GM12878 (cell line): ENCODE measurements around the gene RERG. TPM values are rescaled to one million over a fixed set of nuclear protein-coding genes. Genes with fewer than 3 reads are reported as not detected.

Experiments used
- ATAC-seq: fragments of 200-7000 bp; cut with Tn5 transposase; 3 replicates; pipeline ENCODE4 v1.9.1; 2020; ENCODE audit warnings: mild to moderate bottlenecking, moderate library complexity
- BruUV-seq: library from RNA; stranded (reverse); fragments of 400-500 nt; replicated peaks from 2 replicates; lab custom pipeline; 2021; lab: Mats Ljungman, UMichigan
- CTCF ChIA-PET: fragments of 300-600 bp; sonication (Branson Sonifier 250); formaldehyde crosslinking; extraction: SDS; loops from one replicate; lab custom pipeline; 2021; ENCODE audit warnings: inconsistent platforms; lab: Yijun Ruan, JAX
- POLR2A ChIA-PET: fragments of 350-600 bp; formaldehyde crosslinking; extraction: SDS; loops from one replicate; lab custom pipeline; 2021; ENCODE audit warnings: inconsistent platforms; lab: Charles Lee
- RAD21 ChIA-PET: fragments of 300-600 bp; sonication (Branson Sonifier 250); formaldehyde crosslinking; loops from one replicate; lab custom pipeline; 2023; ENCODE audit warnings: antibody characterized with exemption; ENCODE audit not compliant: unreplicated experiment; lab: Charles Lee
- SMC1A ChIA-PET: fragments of 300-600 bp; sonication (Branson Sonifier 250); formaldehyde crosslinking; loops from one replicate; lab custom pipeline; 2023; ENCODE audit not compliant: unreplicated experiment, uncharacterized antibody; lab: Charles Lee
- DNase-seq: peaks from one replicate; pipeline ENCODE4 v3.0.0-alpha.2; 2011; ENCODE audit warnings: low read depth, low spot score
- FAIRE-seq: peaks from 3 replicates; lab custom pipeline; 2011; peaks lifted over from hg19 to GRCh38; lab: Jason Lieb, UNC
- H2AFZ ChIP-seq: 2 replicates; pipeline ENCODE4 v1.6.0; 2011; ENCODE audit warnings: low read depth, low read length, control low read depth; ENCODE audit not compliant: control insufficient read depth
- H3K27ac ChIP-seq: 2 replicates; pipeline ENCODE4 v1.5.1; 2011; ENCODE audit warnings: control low read depth; ENCODE audit not compliant: control insufficient read depth, insufficient read depth
- H3K27me3 ChIP-seq, 2 experiments: replicated peaks in 1 of 2; 2 replicates each; pipeline versions ENCODE4 v1.6.0 to v1.6.1; 2011; ENCODE audit warnings: low read length in 1 of 2; ENCODE audit not compliant: control insufficient read depth in 2 of 2, insufficient read depth in 2 of 2
- H3K36me3 ChIP-seq, 2 experiments: 2 replicates each; pipeline ENCODE4 v1.5.1; 2011; ENCODE audit warnings: low read length in 1 of 2; ENCODE audit not compliant: control insufficient read depth in 2 of 2, insufficient read depth in 2 of 2
- H3K4me1 ChIP-seq: 2 replicates; pipeline ENCODE4 v1.6.1; 2011; ENCODE audit warnings: mild to moderate bottlenecking, low read length, moderate library complexity, mixed read lengths; ENCODE audit not compliant: control insufficient read depth, insufficient read depth
- H3K4me2 ChIP-seq: 2 replicates; pipeline ENCODE4 v1.6.0; 2011; ENCODE audit warnings: control low read depth; ENCODE audit not compliant: control insufficient read depth, insufficient read depth
- H3K4me3 ChIP-seq: fragments of 200-600 bp; sonication (generic); 2 replicates; pipeline ENCODE4 v1.5.1; 2016
- H3K79me2 ChIP-seq: 2 replicates; pipeline ENCODE4 v1.6.0; 2011; ENCODE audit warnings: low read length; ENCODE audit not compliant: control insufficient read depth, insufficient read depth
- H3K9ac ChIP-seq: 2 replicates; pipeline ENCODE4 v1.8.0; 2011; ENCODE audit warnings: low read length, control low read depth, mixed read lengths; ENCODE audit not compliant: control insufficient read depth, insufficient read depth
- H3K9me3 ChIP-seq: replicated peaks from 3 replicates; pipeline ENCODE4 v1.5.1; 2011; ENCODE audit warnings: mild to moderate bottlenecking, low read length; ENCODE audit not compliant: control insufficient read depth, insufficient read depth
- H4K20me1 ChIP-seq: 2 replicates; pipeline ENCODE4 v1.6.0; 2011; ENCODE audit not compliant: control insufficient read depth, insufficient read depth
- ATF7 ChIP-seq: fragments of 450-650 bp; IDR thresholded peaks from 2 replicates; pipeline ENCODE4 v1.6.1; 2016; ENCODE audit warnings: low read depth, mild to moderate bottlenecking
- CHD4 ChIP-seq: fragments of 200-600 bp; sonication (generic); IDR thresholded peaks from 2 replicates; pipeline ENCODE4 v1.6.1; 2016; ENCODE audit warnings: mild to moderate bottlenecking
- KLF5 ChIP-seq: fragments of 450-650 bp; IDR thresholded peaks from 2 replicates; pipeline ENCODE4 v1.6.1; 2014; ENCODE audit warnings: mild to moderate bottlenecking; ENCODE audit not compliant: partially characterized antibody
- MYC ChIP-seq: IDR thresholded peaks from 2 replicates; pipeline ENCODE4 v1.6.1; 2011; ENCODE audit warnings: mild to moderate bottlenecking, low read length, moderate library complexity, inconsistent platforms; ENCODE audit not compliant: insufficient read depth, insufficient replicate concordance, insufficient read length, severe bottlenecking
- SP1 ChIP-seq: IDR thresholded peaks from one replicate; pipeline ENCODE4 v1.6.1; 2011; ENCODE audit warnings: low read depth, low read length
- STAT1 ChIP-seq: fragments of 450-650 bp; conservative IDR thresholded peaks from 2 replicates; pipeline ENCODE4 v1.6.1; 2014; ENCODE audit warnings: antibody characterized with exemption, mild to moderate bottlenecking
- TAF1 ChIP-seq: IDR thresholded peaks from 2 replicates; pipeline ENCODE4 v1.6.1; 2011; ENCODE audit warnings: mild to moderate bottlenecking, low read depth, low read length, borderline replicate concordance
- TARDBP ChIP-seq: IDR thresholded peaks from 2 replicates; pipeline ENCODE4 v1.6.1; 2016; ENCODE audit warnings: borderline replicate concordance
- TCF12 ChIP-seq: IDR thresholded peaks from 2 replicates; pipeline ENCODE4 v1.6.1; 2011; ENCODE audit warnings: low read depth, mild to moderate bottlenecking, low read length
- WRNIP1 ChIP-seq: IDR thresholded peaks from 2 replicates; pipeline ENCODE4 v1.6.1; 2011; ENCODE audit warnings: low read depth, low read length, improper control_type of control experiment, borderline replicate concordance
- WGBS: methylation state at CpG from one replicate; pipeline ENCODE4 v1.1.6; 2016; ENCODE audit warnings: low lambda C conversion rate; ENCODE audit not compliant: insufficient replicate concordance, insufficient coverage; ENCODE audit errors: missing lambda C conversion rate; 5-methylcytosine and 5-hydroxymethylcytosine counted together
- in situ Hi-C: fragments of 300-500 bp; cut with MboI; formaldehyde crosslinking; loops from 9 replicates; pipeline ENCODE4 v1.14.3; 2018; ENCODE audit warnings: mixed read lengths
- intact Hi-C: fragments of 100-400 bp; cut with micrococcal nuclease; formaldehyde crosslinking; loops from one replicate; pipeline ENCODE4 v1.14.2; 2022; ENCODE audit not compliant: unreplicated experiment
- polyA plus RNA-seq, 11 experiments: library from polyadenylated mRNA; depleted of rRNA in 4 of 11; unstranded in 6 of 11; stranded (reverse) in 5 of 11; fragments of >200 nt; fragmentation: Nextera tagmentation in 4 of 11; fragmentation: Illumina TruSeq in 1 of 11; extraction: Ambion mirVana in 4 of 11; extraction: Trizol in 1 of 11; gene quantifications; 1 replicate in 1 of 11; 2 replicates in 10 of 11; pipeline versions ENCODE4 v1.2.1 to v1.2.3, GENCODE V29; 2011 to 2016; ENCODE audit warnings: inconsistent platforms in 2 of 11, missing spikeins in 2 of 11, low read depth in 1 of 11
- total RNA-seq, 4 experiments: library from RNA; depleted of rRNA in 3 of 4; stranded (reverse); fragments of >200 nt in 3 of 4; fragmentation: Illumina TruSeq in 1 of 4; extraction: Trizol in 1 of 4; gene quantifications; 2 replicates each; pipeline versions ENCODE4 v1.2.1 to v1.2.3, GENCODE V29; 2013 to 2021
- TF ChIP-seq, protein P1 (sequence below): fragments of 450-650 bp; IDR thresholded peaks from 2 replicates; pipeline ENCODE4 v1.6.1; 2016; ENCODE audit warnings: mild to moderate bottlenecking
- TF ChIP-seq, protein P2 (sequence below): fragments of 150-350 bp; IDR thresholded peaks from 2 replicates; pipeline ENCODE4 v1.6.1; 2016; ENCODE audit warnings: low read depth, low read length

RERG gene
- total and polyA plus RNA-seq, 10 of the 15 experiments (the other 5 are each of a cell fraction or from before 2014, with no cell fraction given): 0.03 to 5.3 (median 0.05) TPM; not detected in 5

DNA sequence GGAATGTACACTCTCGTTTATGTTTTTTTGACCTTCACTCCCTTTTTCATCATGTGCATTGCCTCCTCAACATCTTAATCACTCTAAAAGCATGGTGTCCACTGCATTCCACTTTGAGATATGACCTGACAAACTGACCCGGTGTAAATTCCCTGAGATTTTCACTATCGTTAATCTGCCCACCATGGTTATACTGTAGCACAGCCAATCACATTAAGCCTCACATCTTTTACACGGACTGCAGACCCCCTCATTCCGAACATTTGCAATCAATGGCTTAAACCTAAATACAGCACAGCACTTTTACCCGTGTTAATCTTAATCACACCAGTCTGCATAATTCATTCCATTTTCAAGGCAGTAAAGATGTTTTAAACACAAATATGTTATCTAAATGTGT lies 2.4 kb downstream of the RERG start:
- WGBS: 46% methylated on average over 6 of the region's 6 CpGs
- Histone ChIP-seq H3K4me2 (no peak overlapping the region), H3K27ac (no peak overlapping the region), H3K79me2 (no peaks in the 10 kb centered on the region), H3K4me3 (no peak overlapping the region), H3K36me3 (no peaks in the 10 kb centered on the region), H3K4me1 (no peaks in the 10 kb centered on the region), H3K9me3 (no peaks in the 10 kb centered on the region), H3K9ac (no peak overlapping the region), H2AFZ (no peak overlapping the region), H3K27me3 (peaks cover 3% of the 10 kb centered on the region in 2 experiments; a peak in 3 of 4 replicates), H4K20me1 (no peaks in the 10 kb centered on the region)
- ChIA-PET SMC1A (interaction anchor here (0.9 to 1.6 kb wide), 3 partner anchors 69 to 409 kb away, joined by 3 to 4 read pairs (median 3); no protein-coding TSS in a partner anchor), CTCF (interaction anchor here (0.8 to 3.7 kb wide), 6 partner anchors 17 to 496 kb away, joined by 3 to 20 read pairs (median 8); no protein-coding TSS in a partner anchor), RAD21 (interaction anchor here (2.1 kb wide), 1 partner anchor 65 kb away, joined by 4 read pairs; no protein-coding TSS in a partner anchor), POLR2A (no interaction called here)
- DNase-seq (no peak), FAIRE-seq (no peak), ATAC-seq (no peak)
- intact Hi-C loops (no loop called here), in situ Hi-C loops (loop anchor here (10.0 kb wide), 1 partner anchor 494 kb away; no protein-coding TSS in a partner anchor)
- no TSS peak for BruUV-seq
- TF ChIP-seq MYC (no peak), TARDBP (no peak), WRNIP1 (no peak), CHD4 (no peak), KLF5 (no peak), TAF1 (no peak), SP1 (no peak), STAT1 (no peak), TCF12 (no peak), ATF7 (no peak)
- TF ChIP-seq, protein P1, sequence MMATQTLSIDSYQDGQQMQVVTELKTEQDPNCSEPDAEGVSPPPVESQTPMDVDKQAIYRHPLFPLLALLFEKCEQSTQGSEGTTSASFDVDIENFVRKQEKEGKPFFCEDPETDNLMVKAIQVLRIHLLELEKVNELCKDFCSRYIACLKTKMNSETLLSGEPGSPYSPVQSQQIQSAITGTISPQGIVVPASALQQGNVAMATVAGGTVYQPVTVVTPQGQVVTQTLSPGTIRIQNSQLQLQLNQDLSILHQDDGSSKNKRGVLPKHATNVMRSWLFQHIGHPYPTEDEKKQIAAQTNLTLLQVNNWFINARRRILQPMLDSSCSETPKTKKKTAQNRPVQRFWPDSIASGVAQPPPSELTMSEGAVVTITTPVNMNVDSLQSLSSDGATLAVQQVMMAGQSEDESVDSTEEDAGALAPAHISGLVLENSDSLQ: no peak
- TF ChIP-seq, protein P2, sequence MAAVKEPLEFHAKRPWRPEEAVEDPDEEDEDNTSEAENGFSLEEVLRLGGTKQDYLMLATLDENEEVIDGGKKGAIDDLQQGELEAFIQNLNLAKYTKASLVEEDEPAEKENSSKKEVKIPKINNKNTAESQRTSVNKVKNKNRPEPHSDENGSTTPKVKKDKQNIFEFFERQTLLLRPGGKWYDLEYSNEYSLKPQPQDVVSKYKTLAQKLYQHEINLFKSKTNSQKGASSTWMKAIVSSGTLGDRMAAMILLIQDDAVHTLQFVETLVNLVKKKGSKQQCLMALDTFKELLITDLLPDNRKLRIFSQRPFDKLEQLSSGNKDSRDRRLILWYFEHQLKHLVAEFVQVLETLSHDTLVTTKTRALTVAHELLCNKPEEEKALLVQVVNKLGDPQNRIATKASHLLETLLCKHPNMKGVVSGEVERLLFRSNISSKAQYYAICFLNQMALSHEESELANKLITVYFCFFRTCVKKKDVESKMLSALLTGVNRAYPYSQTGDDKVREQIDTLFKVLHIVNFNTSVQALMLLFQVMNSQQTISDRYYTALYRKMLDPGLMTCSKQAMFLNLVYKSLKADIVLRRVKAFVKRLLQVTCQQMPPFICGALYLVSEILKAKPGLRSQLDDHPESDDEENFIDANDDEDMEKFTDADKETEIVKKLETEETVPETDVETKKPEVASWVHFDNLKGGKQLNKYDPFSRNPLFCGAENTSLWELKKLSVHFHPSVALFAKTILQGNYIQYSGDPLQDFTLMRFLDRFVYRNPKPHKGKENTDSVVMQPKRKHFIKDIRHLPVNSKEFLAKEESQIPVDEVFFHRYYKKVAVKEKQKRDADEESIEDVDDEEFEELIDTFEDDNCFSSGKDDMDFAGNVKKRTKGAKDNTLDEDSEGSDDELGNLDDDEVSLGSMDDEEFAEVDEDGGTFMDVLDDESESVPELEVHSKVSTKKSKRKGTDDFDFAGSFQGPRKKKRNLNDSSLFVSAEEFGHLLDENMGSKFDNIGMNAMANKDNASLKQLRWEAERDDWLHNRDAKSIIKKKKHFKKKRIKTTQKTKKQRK: no peak
